B cell (primary cell): ENCODE data around the gene KCNQ2. TPM values are rescaled to one million over a fixed set of nuclear protein-coding genes. Genes with fewer than 3 reads are reported as not detected.

Source experiments
- ATAC-seq: fragments of 200-7000 bp; cut with Tn5 transposase; one replicate; pipeline ENCODE4 v1.10.0; 2021; ENCODE audit warnings: low read depth, mild to moderate bottlenecking, moderate number of reproducible peaks, moderate library complexity
- CTCF ChIA-PET: fragments of 350-600 bp; sonication (Branson Sonifier 250); formaldehyde crosslinking; loops from one replicate; lab custom pipeline; 2021; ENCODE audit warnings: antibody characterized with exemption, inconsistent platforms; lab: Charles Lee
- POLR2A ChIA-PET: fragments of 350-600 bp; sonication (Branson Sonifier 250); formaldehyde crosslinking; loops from one replicate; lab custom pipeline; 2021; ENCODE audit warnings: antibody characterized with exemption; lab: Charles Lee
- DNase-seq: peaks from one replicate; pipeline ENCODE4 v3.0.0; 2013
- H2AFZ ChIP-seq: 2 replicates; pipeline ENCODE4 v1.6.1; 2012; ENCODE audit warnings: mild to moderate bottlenecking, low read depth, low read length; ENCODE audit not compliant: insufficient read depth, poor library complexity, severe bottlenecking
- H3K27ac ChIP-seq, 2 donors: 1 replicate in 1 of 2; 2 replicates in 1 of 2; pipeline ENCODE4 v1.5.1; 2012 to 2013; ENCODE audit warnings: low read length in 2 of 2, mild to moderate bottlenecking in 2 of 2, moderate library complexity in 1 of 2
- H3K27me3 ChIP-seq, 4 experiments: fragments of 200-600 bp in 1 of 4; sonication (generic) in 1 of 4; replicated peaks in 1 of 4; 1 replicate in 2 of 4; 2 replicates in 2 of 4; pipeline versions ENCODE4 v1.6.1 to v1.7.0; 2013 to 2016; ENCODE audit warnings: low read length in 3 of 4, mild to moderate bottlenecking in 2 of 4, mixed read lengths in 1 of 4, moderate library complexity in 1 of 4; ENCODE audit not compliant: insufficient read depth in 4 of 4, control insufficient read depth in 3 of 4; ENCODE audit errors: control extremely low read depth in 1 of 4
- H3K36me3 ChIP-seq, 2 experiments: replicated peaks in 1 of 2; 1 replicate in 1 of 2; 2 replicates in 1 of 2; pipeline versions ENCODE4 v1.6.1 to v1.7.1; 2013; ENCODE audit warnings: low read length in 1 of 2; ENCODE audit not compliant: insufficient read depth in 2 of 2, control insufficient read depth in 1 of 2; ENCODE audit errors: control extremely low read depth in 1 of 2, extremely low read depth in 1 of 2
- H3K4me1 ChIP-seq, 2 donors: fragments of 200-600 bp in 1 of 2; sonication (generic) in 1 of 2; 1 replicate in 1 of 2; 2 replicates in 1 of 2; pipeline versions ENCODE4 v1.5.1 to v1.6.1; 2013 to 2017; ENCODE audit warnings: low read length in 2 of 2; ENCODE audit not compliant: control insufficient read depth in 2 of 2, insufficient read depth in 2 of 2
- H3K4me2 ChIP-seq: replicated peaks from 2 replicates; pipeline ENCODE3; 2012; ENCODE audit warnings: mild to moderate bottlenecking, low read depth, low read length; ENCODE audit not compliant: poor library complexity, severe bottlenecking
- H3K4me3 ChIP-seq, 5 experiments: fragments of 200-600 bp in 1 of 5; sonication (generic) in 1 of 5; 1 replicate in 3 of 5; 2 replicates in 2 of 5; pipeline versions ENCODE4 v1.5.1 to v1.7.0; 2011 to 2016; ENCODE audit warnings: low read length in 4 of 5, mild to moderate bottlenecking in 4 of 5, low read depth in 2 of 5, control low read depth in 1 of 5, moderate library complexity in 1 of 5; ENCODE audit not compliant: insufficient read depth in 1 of 5; ENCODE audit errors: control extremely low read depth in 1 of 5, extremely low read depth in 1 of 5
- H3K79me2 ChIP-seq: fragments of 200-600 bp; sonication (generic); one replicate; pipeline ENCODE4 v1.6.0; 2016; ENCODE audit warnings: low read length; ENCODE audit not compliant: control insufficient read depth, insufficient read depth
- H3K9ac ChIP-seq: fragments of 200-600 bp; sonication (generic); 2 replicates; pipeline ENCODE4 v1.6.1; 2017; ENCODE audit warnings: mild to moderate bottlenecking, low read length, moderate library complexity
- H3K9me3 ChIP-seq, 3 donors: one replicate each; pipeline versions ENCODE4 v1.6.1 to v1.7.1; 2013; ENCODE audit warnings: low read length in 2 of 3; ENCODE audit not compliant: control insufficient read depth in 2 of 3, insufficient read depth in 1 of 3; ENCODE audit errors: control extremely low read depth in 1 of 3
- H4K20me1 ChIP-seq: 2 replicates; pipeline ENCODE4 v1.6.0; 2012; ENCODE audit warnings: mild to moderate bottlenecking, low read length; ENCODE audit not compliant: insufficient read depth, control insufficient read depth, poor library complexity, severe bottlenecking
- H3K27ac Mint-ChIP-seq: one replicate; pipeline ENCODE4 v1.8.0; 2021; ENCODE audit warnings: mixed read lengths
- H3K27me3 Mint-ChIP-seq: one replicate; pipeline ENCODE4 v1.8.0; 2021; ENCODE audit warnings: mixed read lengths
- H3K4me1 Mint-ChIP-seq: one replicate; pipeline ENCODE4 v1.8.0; 2021; ENCODE audit warnings: mixed read lengths
- H3K4me3 Mint-ChIP-seq: one replicate; pipeline ENCODE4 v1.8.0; 2021; ENCODE audit warnings: mixed read lengths
- H3K9me3 Mint-ChIP-seq: one replicate; pipeline ENCODE4 v1.8.0; 2022; ENCODE audit warnings: mixed read lengths; ENCODE audit not compliant: insufficient read depth
- EZH2 ChIP-seq: IDR thresholded peaks from 2 replicates; pipeline ENCODE4 v1.6.1; 2012; ENCODE audit warnings: borderline replicate concordance, low read depth, mild to moderate bottlenecking, moderate library complexity, low read length; ENCODE audit not compliant: insufficient read depth, poor library complexity, severe bottlenecking
- WGBS: methylation state at CpG from one replicate; pipeline ENCODE4 v1.1.5; 2013; ENCODE audit warnings: missing lambda C conversion rate; ENCODE audit not compliant: insufficient coverage; 5-methylcytosine and 5-hydroxymethylcytosine counted together
- intact Hi-C: fragments of 100-400 bp; cut with micrococcal nuclease; formaldehyde crosslinking; loops from one replicate; pipeline ENCODE4 v1.10.0; 2022
- polyA plus RNA-seq: library from polyadenylated mRNA; depleted of rRNA; stranded (reverse); fragments of >200 nt; gene quantifications from 2 replicates; pipeline ENCODE4 v1.2.3, GENCODE V29; 2012
- total RNA-seq, 2 donors: library from RNA; stranded (reverse); fragments of 120-200 nt in 1 of 2; gene quantifications; 1 replicate in 1 of 2; 2 replicates in 1 of 2; pipeline versions ENCODE4 v1.2.3 to v1.2.4, GENCODE V29; 2013 to 2022
- TF ChIP-seq, protein P1 (sequence below): fragments of 200-600 bp; IDR thresholded peaks from one replicate; pipeline ENCODE4 v1.8.0; 2022; ENCODE audit warnings: antibody characterized with exemption, mild to moderate bottlenecking

Gene KCNQ2
- total and polyA plus RNA-seq, 2 donors (not counting 1 experiment from before 2014, with no cell fraction given), result 0.12 TPM; not detected in 1

DNA sequence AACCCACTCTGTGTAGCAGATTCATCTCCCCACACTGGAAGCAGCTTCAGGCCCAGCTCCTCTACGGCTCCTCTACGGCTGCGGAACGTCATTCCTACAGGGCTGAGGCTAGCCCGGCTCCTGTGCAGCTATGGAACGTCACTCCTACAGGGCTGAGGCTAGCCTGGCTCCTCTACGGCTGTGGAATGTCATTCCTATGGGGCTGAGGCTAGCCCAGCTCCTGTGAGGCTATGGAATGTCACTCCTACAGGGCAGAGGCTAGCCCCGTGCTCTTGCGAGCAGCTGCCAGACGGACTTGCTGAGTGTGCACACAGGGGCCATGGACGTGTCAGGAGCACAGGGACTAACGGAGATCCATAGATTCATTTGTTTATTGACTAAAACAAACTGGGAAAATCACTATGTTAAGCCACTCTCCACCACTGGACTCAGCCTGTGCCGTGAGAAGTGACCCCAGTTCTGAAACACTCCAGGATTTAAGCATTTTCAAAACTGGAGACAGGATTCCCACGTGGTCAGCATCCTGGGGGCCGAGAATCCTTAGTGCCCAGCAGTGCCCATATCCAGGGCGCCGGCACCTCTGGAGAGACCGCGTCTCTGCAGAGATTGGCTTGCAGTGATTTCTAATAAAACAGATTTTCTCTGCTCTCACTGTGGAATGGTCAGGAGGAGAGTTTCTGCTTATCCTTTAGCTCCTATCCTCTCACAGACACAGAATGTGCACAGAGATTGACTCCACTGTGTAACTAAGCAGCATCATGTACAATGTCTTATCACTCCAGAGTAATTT is 5.0 kb downstream of the KCNQ2 start:
- no peak for DNase-seq
- WGBS, result 86% methylated on average over 15 of the region's 19 CpGs
- no peak for ATAC-seq
- H3K27ac Mint-ChIP-seq, result no peak overlapping the region
- no peak overlapping the region for H3K27ac ChIP-seq
- TF ChIP-seq EZH2, result no peak
- TF ChIP-seq, protein P1, sequence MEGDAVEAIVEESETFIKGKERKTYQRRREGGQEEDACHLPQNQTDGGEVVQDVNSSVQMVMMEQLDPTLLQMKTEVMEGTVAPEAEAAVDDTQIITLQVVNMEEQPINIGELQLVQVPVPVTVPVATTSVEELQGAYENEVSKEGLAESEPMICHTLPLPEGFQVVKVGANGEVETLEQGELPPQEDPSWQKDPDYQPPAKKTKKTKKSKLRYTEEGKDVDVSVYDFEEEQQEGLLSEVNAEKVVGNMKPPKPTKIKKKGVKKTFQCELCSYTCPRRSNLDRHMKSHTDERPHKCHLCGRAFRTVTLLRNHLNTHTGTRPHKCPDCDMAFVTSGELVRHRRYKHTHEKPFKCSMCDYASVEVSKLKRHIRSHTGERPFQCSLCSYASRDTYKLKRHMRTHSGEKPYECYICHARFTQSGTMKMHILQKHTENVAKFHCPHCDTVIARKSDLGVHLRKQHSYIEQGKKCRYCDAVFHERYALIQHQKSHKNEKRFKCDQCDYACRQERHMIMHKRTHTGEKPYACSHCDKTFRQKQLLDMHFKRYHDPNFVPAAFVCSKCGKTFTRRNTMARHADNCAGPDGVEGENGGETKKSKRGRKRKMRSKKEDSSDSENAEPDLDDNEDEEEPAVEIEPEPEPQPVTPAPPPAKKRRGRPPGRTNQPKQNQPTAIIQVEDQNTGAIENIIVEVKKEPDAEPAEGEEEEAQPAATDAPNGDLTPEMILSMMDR, result no peak
- no peaks in the 10 kb centered on the region for H3K36me3 ChIP-seq
- peaks cover 0 to 3% (median 0%) of the 10 kb centered on the region in 3 donors for H3K9me3 ChIP-seq
- CTCF ChIA-PET, result no interaction called here
- H3K27me3 Mint-ChIP-seq, result peaks cover 38% of the 10 kb centered on the region
- intact Hi-C loops, result no loop called here
- no peak overlapping the region for H3K4me2 ChIP-seq
- peaks cover 0 to 25% (median 3%) of the 10 kb centered on the region in 4 experiments for H3K27me3 ChIP-seq
- H3K9ac ChIP-seq, result no peak overlapping the region
- H3K4me3 ChIP-seq, result no peak overlapping the region
- H3K4me1 ChIP-seq, result peaks cover 0 to 6% of the 10 kb centered on the region in 2 donors
- POLR2A ChIA-PET, result no interaction called here
- no peak overlapping the region for H2AFZ ChIP-seq
- no peaks in the 10 kb centered on the region for H4K20me1 ChIP-seq
- H3K79me2 ChIP-seq, result no peaks in the 10 kb centered on the region
- H3K9me3 Mint-ChIP-seq, result no peaks in the 10 kb centered on the region
- no peak overlapping the region for H3K4me3 Mint-ChIP-seq
- no peaks in the 10 kb centered on the region for H3K4me1 Mint-ChIP-seq

GRCh38 chr20:63466861-63467260 is 5.6 kb downstream of the KCNQ2 start:
- intact Hi-C loops, result no loop called here
- Histone ChIP-seq H3K27ac (no peak overlapping the region), H3K9ac (no peak overlapping the region), H2AFZ (no peak overlapping the region), H3K79me2 (no peaks in the 10 kb centered on the region), H3K27me3 (peaks cover 0 to 25% (median 3%) of the 10 kb centered on the region in 4 experiments), H3K4me3 (no peak overlapping the region), H4K20me1 (no peaks in the 10 kb centered on the region), H3K9me3 (peaks cover 0 to 3% (median 0%) of the 10 kb centered on the region in 3 donors), H3K36me3 (no peaks in the 10 kb centered on the region), H3K4me2 (no peak overlapping the region), H3K4me1 (peaks cover 0 to 2% of the 10 kb centered on the region in 2 donors)
- ChIA-PET POLR2A (no interaction called here), CTCF (no interaction called here)
- Mint-ChIP-seq H3K4me1 (no peaks in the 10 kb centered on the region), H3K27me3 (peaks cover 40% of the 10 kb centered on the region), H3K4me3 (no peak overlapping the region), H3K27ac (no peak overlapping the region), H3K9me3 (no peaks in the 10 kb centered on the region)
- ATAC-seq, result no peak
- 91% methylated on average over 17 of the region's 17 CpGs for WGBS
- TF ChIP-seq EZH2, result no peak
- TF ChIP-seq, protein P1, result no peak
- no peak for DNase-seq
